WTC11 (cell line): ENCODE measurements around the gene TMEM81.

Source experiments
- CREB1 ChIP-seq: sonication (generic); formaldehyde crosslinking; IDR thresholded peaks from 2 replicates; pipeline ENCODE4 v1.8.0; 2023; ENCODE audit warnings: mild to moderate bottlenecking, missing genetic modification reagents
- FOXP1 ChIP-seq: sonication (generic); formaldehyde crosslinking; IDR thresholded peaks from 2 replicates; pipeline ENCODE4 v1.8.0; 2022; ENCODE audit warnings: missing genetic modification reagents, mild to moderate bottlenecking, moderate library complexity, borderline replicate concordance
- GTF2I ChIP-seq: fragments of 250-450 bp; sonication (Bioruptor Pico); conservative IDR thresholded peaks from 2 replicates; pipeline ENCODE4 v1.4.0; 2021; ENCODE audit warnings: mild to moderate bottlenecking
- NR2C2 ChIP-seq: sonication (generic); formaldehyde crosslinking; IDR thresholded peaks from 2 replicates; pipeline ENCODE4 v1.8.0; 2022; ENCODE audit warnings: mild to moderate bottlenecking, missing genetic modification reagents
- ZBTB21 ChIP-seq: sonication (generic); formaldehyde crosslinking; IDR thresholded peaks from 2 replicates; pipeline ENCODE4 v1.8.1; 2023; ENCODE audit warnings: mild to moderate bottlenecking, missing genetic modification reagents, borderline replicate concordance
- ZNF121 ChIP-seq: sonication (generic); formaldehyde crosslinking; IDR thresholded peaks from 2 replicates; pipeline ENCODE4 v1.8.0; 2023; ENCODE audit warnings: missing genetic modification reagents
- ZNF138 ChIP-seq: sonication (generic); formaldehyde crosslinking; conservative IDR thresholded peaks from 2 replicates; pipeline ENCODE4 v1.8.1; 2022; ENCODE audit warnings: mild to moderate bottlenecking, moderate library complexity, missing genetic modification reagents
- ZNF232 ChIP-seq: sonication (generic); formaldehyde crosslinking; IDR thresholded peaks from 2 replicates; pipeline ENCODE4 v1.8.0; 2022; ENCODE audit warnings: mild to moderate bottlenecking, missing genetic modification reagents
- TF ChIP-seq, protein P1 (sequence below): fragments of 200-600 bp; IDR thresholded peaks from 2 replicates; pipeline ENCODE4 v1.8.0; 2022; ENCODE audit warnings: antibody characterized with exemption
- TF ChIP-seq, protein P2 (sequence below): sonication (generic); formaldehyde crosslinking; IDR thresholded peaks from 2 replicates; pipeline ENCODE4 v1.8.1; 2023; ENCODE audit warnings: mild to moderate bottlenecking, missing genetic modification reagents, moderate library complexity

DNA sequence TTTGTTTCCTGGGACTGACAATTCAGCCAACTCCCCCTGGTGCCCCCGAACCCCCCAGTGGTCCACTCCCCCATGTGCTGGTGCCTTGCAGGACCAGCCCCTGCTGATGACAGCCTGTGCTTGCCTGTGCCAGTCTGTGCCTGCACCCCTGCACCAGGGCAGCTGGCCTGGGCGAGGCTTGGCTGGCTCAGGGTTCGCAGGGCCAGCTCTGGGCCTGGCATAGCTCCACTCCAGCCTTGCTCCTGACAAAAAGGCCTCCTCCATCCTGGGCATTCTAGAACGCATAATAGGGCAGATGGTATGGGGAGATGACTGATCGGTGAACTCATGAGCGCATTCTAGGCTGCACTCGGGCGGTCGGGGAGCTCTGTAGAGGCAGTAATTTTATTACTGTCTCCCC is 35.9 kb downstream of the TMEM81 start:
- no peak for TF ChIP-seq FOXP1
- TF ChIP-seq, protein P1, sequence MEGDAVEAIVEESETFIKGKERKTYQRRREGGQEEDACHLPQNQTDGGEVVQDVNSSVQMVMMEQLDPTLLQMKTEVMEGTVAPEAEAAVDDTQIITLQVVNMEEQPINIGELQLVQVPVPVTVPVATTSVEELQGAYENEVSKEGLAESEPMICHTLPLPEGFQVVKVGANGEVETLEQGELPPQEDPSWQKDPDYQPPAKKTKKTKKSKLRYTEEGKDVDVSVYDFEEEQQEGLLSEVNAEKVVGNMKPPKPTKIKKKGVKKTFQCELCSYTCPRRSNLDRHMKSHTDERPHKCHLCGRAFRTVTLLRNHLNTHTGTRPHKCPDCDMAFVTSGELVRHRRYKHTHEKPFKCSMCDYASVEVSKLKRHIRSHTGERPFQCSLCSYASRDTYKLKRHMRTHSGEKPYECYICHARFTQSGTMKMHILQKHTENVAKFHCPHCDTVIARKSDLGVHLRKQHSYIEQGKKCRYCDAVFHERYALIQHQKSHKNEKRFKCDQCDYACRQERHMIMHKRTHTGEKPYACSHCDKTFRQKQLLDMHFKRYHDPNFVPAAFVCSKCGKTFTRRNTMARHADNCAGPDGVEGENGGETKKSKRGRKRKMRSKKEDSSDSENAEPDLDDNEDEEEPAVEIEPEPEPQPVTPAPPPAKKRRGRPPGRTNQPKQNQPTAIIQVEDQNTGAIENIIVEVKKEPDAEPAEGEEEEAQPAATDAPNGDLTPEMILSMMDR: no peak
- TF ChIP-seq GTF2I (CRISPR knock-in tag): no peak
- TF ChIP-seq NR2C2: no peak
- TF ChIP-seq CREB1 (CRISPR knock-in tag): no peak
- TF ChIP-seq ZNF232 (CRISPR knock-in tag): no peak
- TF ChIP-seq, protein P2, sequence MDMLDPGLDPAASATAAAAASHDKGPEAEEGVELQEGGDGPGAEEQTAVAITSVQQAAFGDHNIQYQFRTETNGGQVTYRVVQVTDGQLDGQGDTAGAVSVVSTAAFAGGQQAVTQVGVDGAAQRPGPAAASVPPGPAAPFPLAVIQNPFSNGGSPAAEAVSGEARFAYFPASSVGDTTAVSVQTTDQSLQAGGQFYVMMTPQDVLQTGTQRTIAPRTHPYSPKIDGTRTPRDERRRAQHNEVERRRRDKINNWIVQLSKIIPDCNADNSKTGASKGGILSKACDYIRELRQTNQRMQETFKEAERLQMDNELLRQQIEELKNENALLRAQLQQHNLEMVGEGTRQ (CRISPR knock-in tag): no peak
- TF ChIP-seq ZNF121 (CRISPR knock-in tag): no peak
- TF ChIP-seq ZBTB21 (CRISPR knock-in tag): no peak
- no peak for TF ChIP-seq ZNF138 (CRISPR knock-in tag)
